ENCODE data around the gene IFNAR1.
A peak's percentile ranks its signal among the peaks of the same experiment; 100 is the strongest.
"Not testable (repeated sequence)": the region's sequence is repeated elsewhere in the genome, so short reads cannot be mapped to it uniquely, and the experiment has no call there.

Gene IFNAR1

GRCh38 chr21:33308586-33309490 lies 15.9 kb upstream of the IFNAR1 start:
- no peak for DNase-seq

GRCh38 chr21:33309778-33310177 lies 15.0 kb upstream of the IFNAR1 start:
- no peak for DNase-seq

GRCh38 chr21:33312121-33312520 lies 12.6 kb upstream of the IFNAR1 start:
- DNase-seq, result no peak

- DNase-seq, result no peak
Observed at GRCh38 chr21:33313183-33313582, 11.6 kb upstream of the IFNAR1 start.

GRCh38 chr21:33313611-33314010 lies 11.2 kb upstream of the IFNAR1 start:
- no peak for DNase-seq

- no peak for DNase-seq
Observed at GRCh38 chr21:33314111-33314510, 10.7 kb upstream of the IFNAR1 start.

GRCh38 chr21:33315946-33316710 lies 8.6 kb upstream of the IFNAR1 start:
- no peak for DNase-seq

GRCh38 chr21:33317145-33317544 lies 7.6 kb upstream of the IFNAR1 start:
- DNase-seq, result no peak

- DNase-seq, result no peak
Observed at GRCh38 chr21:33317786-33318486, 6.8 kb upstream of the IFNAR1 start.

GRCh38 chr21:33321005-33321404 lies 3.8 kb upstream of the IFNAR1 start:
- DNase-seq, result not testable (repeated sequence)

- DNase-seq, result not testable (repeated sequence)
Observed at GRCh38 chr21:33323610-33324009, 1.2 kb upstream of the IFNAR1 start.

- DNase-seq, result peak; percentile 52
Observed at GRCh38 chr21:33325222-33326067, 675 bp downstream of the IFNAR1 start.

GRCh38 chr21:33327326-33327725 lies 2.6 kb downstream of the IFNAR1 start:
- no peak for DNase-seq

GRCh38 chr21:33327792-33328433 lies 3.1 kb downstream of the IFNAR1 start:
- DNase-seq, result no peak

- no peak for DNase-seq
Observed at GRCh38 chr21:33330726-33331125, 6.0 kb downstream of the IFNAR1 start.

GRCh38 chr21:33332143-33332542 lies 7.4 kb downstream of the IFNAR1 start:
- no peak for DNase-seq

GRCh38 chr21:33334191-33334590 lies 9.4 kb downstream of the IFNAR1 start:
- DNase-seq, result no peak

GRCh38 chr21:33334824-33335223 lies 10.1 kb downstream of the IFNAR1 start:
- DNase-seq, result no peak

GRCh38 chr21:33339135-33339534 lies 14.4 kb downstream of the IFNAR1 start:
- DNase-seq, result no peak

- DNase-seq, result no peak
Observed at GRCh38 chr21:33339918-33340317, 15.1 kb downstream of the IFNAR1 start.

- no peak for DNase-seq
Observed at GRCh38 chr21:33345751-33346238, 21.0 kb downstream of the IFNAR1 start.

- DNase-seq, result no peak
Observed at GRCh38 chr21:33348706-33349105, 23.9 kb downstream of the IFNAR1 start.
